SH-SY5Y (cell line): ENCODE results near the gene ASIC1.

Source experiments
- GATA2 ChIP-seq: IDR thresholded peaks from 2 replicates; pipeline ENCODE4 v1.6.1; 2011; ENCODE audit warnings: mild to moderate bottlenecking, low read depth, low read length
- GATA3 ChIP-seq: IDR thresholded peaks from 2 replicates; pipeline ENCODE4 v1.6.1; 2011; ENCODE audit warnings: low read depth, mild to moderate bottlenecking, low read length, moderate library complexity

Gene ASIC1

GRCh38 chr12:50050410-50051098, 6.8 kb upstream of the ASIC1 start:
- TF ChIP-seq GATA2 (peak; percentile 40; the same call in 1 of the 2 replicates), GATA3 (no peak)

GRCh38 chr12:50051101-50051806, 6.1 kb upstream of the ASIC1 start:
- no peak for TF ChIP-seq GATA3
- no peak for TF ChIP-seq GATA2

GRCh38 chr12:50052544-50052943, 4.9 kb upstream of the ASIC1 start:
- no peak for TF ChIP-seq GATA2
- no peak for TF ChIP-seq GATA3

GRCh38 chr12:50052964-50053363, 4.4 kb upstream of the ASIC1 start:
- TF ChIP-seq GATA2 (no peak), GATA3 (no peak)

- TF ChIP-seq GATA2 (no peak), GATA3 (no peak)
Observed at GRCh38 chr12:50053583-50053982, 3.8 kb upstream of the ASIC1 start.

GRCh38 chr12:50055831-50056638, 1.4 kb upstream of the ASIC1 start:
- TF ChIP-seq GATA2 (no peak), GATA3 (no peak)

- no peak for TF ChIP-seq GATA3
- no peak for TF ChIP-seq GATA2
Observed at GRCh38 chr12:50056639-50056976, 788 bp upstream of the ASIC1 start.

GRCh38 chr12:50057896-50058670, 687 bp downstream of the ASIC1 start:
- no peak for TF ChIP-seq GATA3
- TF ChIP-seq GATA2: no peak

- TF ChIP-seq GATA3 (no peak), GATA2 (no peak)
Observed at GRCh38 chr12:50058743-50059312, 1.4 kb downstream of the ASIC1 start.

- TF ChIP-seq GATA3: no peak
- TF ChIP-seq GATA2: no peak
Observed at GRCh38 chr12:50059440-50060119, 2.2 kb downstream of the ASIC1 start.

- TF ChIP-seq GATA2 (no peak), GATA3 (no peak)
Observed at GRCh38 chr12:50060120-50060468, 2.7 kb downstream of the ASIC1 start.

GRCh38 chr12:50061171-50061570, 3.8 kb downstream of the ASIC1 start:
- no peak for TF ChIP-seq GATA3
